Body of pancreas (tissue), 4 donors: ENCODE data around the gene ZNF277. TPM values are rescaled to one million over a fixed set of nuclear protein-coding genes. Genes with fewer than 3 reads are reported as not detected.

Experiments used
- ATAC-seq: fragments of 150-250 bp; one replicate; pipeline ENCODE4 v1.9.1; 2016
- DNase-seq, 4 donors: peaks; one replicate each; pipeline ENCODE4 v3.0.0-alpha.2; 2019
- H3K27ac ChIP-seq, 4 donors: fragments of 200-600 bp; sonication (generic); 1 replicate in 3 of 4; 2 replicates in 1 of 4; pipeline versions ENCODE4 v1.5.1 to v1.6.1; 2016 to 2019; ENCODE audit warnings: mild to moderate bottlenecking in 1 of 4, mixed read lengths in 1 of 4, moderate library complexity in 1 of 4
- H3K27me3 ChIP-seq, 2 donors: fragments of 200-600 bp; sonication (generic); one replicate each; pipeline ENCODE4 v1.6.0; 2016; ENCODE audit warnings: mild to moderate bottlenecking in 1 of 2
- H3K36me3 ChIP-seq, 2 donors: fragments of 200-600 bp; sonication (generic); replicated peaks in 1 of 2; 2 replicates each; pipeline ENCODE4 v1.5.1; 2016; ENCODE audit warnings: low read depth in 2 of 2; ENCODE audit not compliant: insufficient read depth in 1 of 2
- H3K4me1 ChIP-seq: fragments of 200-600 bp; sonication (generic); one replicate; pipeline ENCODE4 v1.6.0; 2016
- H3K4me3 ChIP-seq, 2 donors: fragments of 200-600 bp; sonication (generic); 1 replicate in 1 of 2; 2 replicates in 1 of 2; pipeline ENCODE4 v1.5.1; 2016 to 2019
- H3K9me3 ChIP-seq, 3 donors: fragments of 200-600 bp; sonication (generic); 1 replicate in 2 of 3; 2 replicates in 1 of 3; pipeline ENCODE4 v1.5.1; 2016
- CTCF ChIP-seq, 7 experiments: fragments of 450-650 bp in 4 of 7; fragments of 200-600 bp in 3 of 7; sonication (generic) in 3 of 7; IDR thresholded peaks; one replicate each; pipeline ENCODE4 v1.5.1; 2016 to 2019; ENCODE audit warnings: antibody characterized with exemption in 7 of 7
- POLR2A ChIP-seq, 3 donors: fragments of 450-650 bp; IDR thresholded peaks; one replicate each; pipeline ENCODE4 v1.6.1; 2016; ENCODE audit warnings: antibody characterized with exemption in 3 of 3, mild to moderate bottlenecking in 2 of 3
- WGBS, 2 donors: methylation state at CpG; one replicate each; pipeline ENCODE4 v1.1.5; 2017; 5-methylcytosine and 5-hydroxymethylcytosine counted together
- intact Hi-C: fragments of 100-400 bp; cut with DNase I; formaldehyde crosslinking; loops from one replicate; pipeline ENCODE4 v1.15.1; 2023
- total RNA-seq, 2 donors: library from RNA; depleted of rRNA; stranded (reverse); fragments of >200 nt; gene quantifications; one replicate each; pipeline ENCODE4 v1.1.0, GENCODE V29; 2016

ZNF277 gene
- total RNA-seq, 2 donors from 2014 or later, result 12.9 to 34.0 TPM

GRCh38 chr7:112252141-112252540, 45.6 kb downstream of the ZNF277 start:
- intact Hi-C loops, result no loop called here
- H3K4me3 ChIP-seq, result no peak overlapping the region
- no peak overlapping the region for H3K27ac ChIP-seq
- H3K27me3 ChIP-seq, result no peaks in the 10 kb centered on the region
- H3K9me3 ChIP-seq, result no peaks in the 10 kb centered on the region
- TF ChIP-seq CTCF (IDR thresholded peaks at IDR 0.05), result no peak
- no peak for TF ChIP-seq POLR2A (IDR thresholded peaks at IDR 0.05)
- WGBS, 2 donors, result 76 to 94% methylated on average over 3 of the region's 3 CpGs
- no peaks in the 10 kb centered on the region for H3K36me3 ChIP-seq
- H3K4me1 ChIP-seq, result peaks cover 16% of the 10 kb centered on the region
- no peak for DNase-seq
- ATAC-seq, result no peak

- Histone ChIP-seq H3K36me3 (no peaks in the 10 kb centered on the region), H3K9me3 (no peaks in the 10 kb centered on the region), H3K27ac (no peak overlapping the region), H3K4me3 (no peak overlapping the region), H3K4me1 (peaks cover 19% of the 10 kb centered on the region), H3K27me3 (no peaks in the 10 kb centered on the region)
- intact Hi-C loops, result no loop called here
- DNase-seq, result no peak
- TF ChIP-seq CTCF (IDR thresholded peaks at IDR 0.05) (no peak), POLR2A (IDR thresholded peaks at IDR 0.05) (no peak)
- ATAC-seq, result no peak
- 43 to 67% methylated on average over 3 of the region's 3 CpGs for whole genome bisulfite sequencing, 2 donors
These were observed 46.2 kb downstream of the ZNF277 start for GRCh38 chr7:112252691-112253090.

GRCh38 chr7:112254156-112254555, 47.7 kb downstream of the ZNF277 start:
- ATAC-seq (no peak), DNase-seq (no peak)
- no peak overlapping the region for H3K27ac ChIP-seq

GRCh38 chr7:112254709-112255387, 48.4 kb downstream of the ZNF277 start:
- no peak for ATAC-seq
- 85 to 92% methylated on average over 6 of the region's 6 CpGs for WGBS, 2 donors

More at GRCh38 chr7:112254156-112254555, 47.7 kb downstream of the ZNF277 start:
- TF ChIP-seq POLR2A (IDR thresholded peaks at IDR 0.05) (no peak), CTCF (IDR thresholded peaks at IDR 0.05) (no peak)
- Histone ChIP-seq H3K9me3 (no peaks in the 10 kb centered on the region), H3K27me3 (no peaks in the 10 kb centered on the region), H3K36me3 (no peaks in the 10 kb centered on the region), H3K4me3 (no peak overlapping the region), H3K4me1 (peaks cover 19% of the 10 kb centered on the region)
- WGBS, 2 donors, result 23 to 25% methylated on average over 1 of the region's 1 CpG
- intact Hi-C loops, result no loop called here

More at GRCh38 chr7:112254709-112255387, 48.4 kb downstream of the ZNF277 start:
- Histone ChIP-seq H3K27ac (no peak overlapping the region), H3K36me3 (no peaks in the 10 kb centered on the region), H3K4me1 (peaks cover 19% of the 10 kb centered on the region), H3K4me3 (no peak overlapping the region), H3K9me3 (no peaks in the 10 kb centered on the region), H3K27me3 (no peaks in the 10 kb centered on the region)
- intact Hi-C loops, result no loop called here
- no peak for DNase-seq
- TF ChIP-seq POLR2A (IDR thresholded peaks at IDR 0.05) (no peak), CTCF (IDR thresholded peaks at IDR 0.05) (no peak)
